AG04450 (cell line): ENCODE results near the gene IFT27. TPM values are rescaled to one million over a fixed set of nuclear protein-coding genes. Genes with fewer than 3 reads are reported as not detected.
A peak's percentile ranks its signal among the peaks of the same experiment; 100 is the strongest.

Experiments used
- CTCF ChIA-PET: fragments of 300-600, 350-600 bp; formaldehyde crosslinking; extraction: SDS; loops from one replicate; lab custom pipeline; 2022; ENCODE audit warnings: antibody characterized with exemption, inconsistent platforms; lab: Charles Lee
- POLR2A ChIA-PET: fragments of 350-600 bp; formaldehyde crosslinking; extraction: SDS; loops from one replicate; lab custom pipeline; 2021; ENCODE audit warnings: antibody characterized with exemption, inconsistent platforms; lab: Yijun Ruan, JAX
- DNase-seq: peaks from one replicate; pipeline ENCODE4 v3.0.0-alpha.2; 2011; ENCODE audit warnings: low read depth, low spot score
- H3K27ac ChIP-seq: one replicate; pipeline ENCODE4 v1.5.1; 2012; ENCODE audit warnings: low read depth, low read length, control low read depth
- H3K27me3 ChIP-seq: one replicate; pipeline ENCODE4 v1.6.0; 2012; ENCODE audit warnings: low read length; ENCODE audit not compliant: control insufficient read depth, insufficient read depth
- H3K4me3 ChIP-seq: 2 replicates; pipeline ENCODE4 v1.5.1; 2011; ENCODE audit warnings: mild to moderate bottlenecking, low read depth, low read length, control low read depth
- H3K9me3 ChIP-seq: 2 replicates; pipeline ENCODE4 v1.5.1; 2012; ENCODE audit warnings: low read length; ENCODE audit not compliant: control insufficient read depth, insufficient read depth
- CTCF ChIP-seq: IDR thresholded peaks from 2 replicates; pipeline ENCODE4 v1.5.1; 2011; ENCODE audit warnings: low read depth, low read length, control low read depth, inconsistent platforms
- polyA plus RNA-seq: library from polyadenylated mRNA; depleted of rRNA; stranded (reverse); fragments of >200 nt; gene quantifications from 2 replicates; pipeline ENCODE4 v1.2.3, GENCODE V29; 2011

IFT27 gene
- polyA plus RNA-seq, 1 experiment, result 25.5 TPM

- H3K27me3 ChIP-seq, result no peaks in the 10 kb centered on the region
- CTCF ChIA-PET, result interaction anchor here (0.8 to 4.4 kb wide), 8 partner anchors 11 to 246 kb away, joined by 3 to 121 read pairs (median 4); no protein-coding TSS in a partner anchor
- no peak for DNase-seq
- H3K9me3 ChIP-seq, result no peaks in the 10 kb centered on the region
- POLR2A ChIA-PET, result interaction anchor here (0.6 to 2.7 kb wide), 9 partner anchors 9 to 274 kb away, joined by 3 to 10 read pairs (median 4); partner anchors contain the start of genes EIF3D and TST
- H3K4me3 ChIP-seq, result peak overlapping the region; percentile 80
- H3K27ac ChIP-seq, result no peak overlapping the region
- no peak for TF ChIP-seq CTCF
Observed at GRCh38 chr22:36775586-36775963, 344 bp downstream of the IFT27 start.

GRCh38 chr22:36773935-36774334 lies 2.0 kb downstream of the IFT27 start:
- no peak overlapping the region for H3K27ac ChIP-seq
- no peaks in the 10 kb centered on the region for H3K27me3 ChIP-seq
- POLR2A ChIA-PET, result interaction anchor here (2.7 kb wide), 1 partner anchor 11 kb away, joined by 10 read pairs; no protein-coding TSS in a partner anchor
- CTCF ChIA-PET, result interaction anchor here (0.6 to 4.4 kb wide), 23 partner anchors 8 to 267 kb away, joined by 3 to 121 read pairs (median 4); partner anchors contain the start of gene FOXRED2
- peak; percentile 56 for TF ChIP-seq CTCF
- DNase-seq, result no peak
- no peak overlapping the region for H3K4me3 ChIP-seq
- no peaks in the 10 kb centered on the region for H3K9me3 ChIP-seq

- ChIA-PET CTCF (interaction anchor here (0.8 to 4.4 kb wide), 3 partner anchors 14 to 261 kb away, joined by 3 to 38 read pairs (median 3); no protein-coding TSS in a partner anchor), POLR2A (no interaction called here)
- TF ChIP-seq CTCF, result no peak
- no peak overlapping the region for H3K4me3 ChIP-seq
- no peak for DNase-seq
- no peaks in the 10 kb centered on the region for H3K9me3 ChIP-seq
- H3K27me3 ChIP-seq, result no peaks in the 10 kb centered on the region
- no peak overlapping the region for H3K27ac ChIP-seq
Observed at GRCh38 chr22:36772451-36772850, 3.5 kb downstream of the IFT27 start.

GRCh38 chr22:36771356-36772063 lies 4.4 kb downstream of the IFT27 start:
- ChIA-PET CTCF (interaction anchor here (0.8 to 1.3 kb wide), 3 partner anchors 13 to 260 kb away, joined by 3 to 5 read pairs (median 3); no protein-coding TSS in a partner anchor), POLR2A (no interaction called here)
- no peak overlapping the region for H3K4me3 ChIP-seq
- H3K27ac ChIP-seq, result no peak overlapping the region
- no peak for DNase-seq
- H3K9me3 ChIP-seq, result no peaks in the 10 kb centered on the region
- no peak for TF ChIP-seq CTCF
- H3K27me3 ChIP-seq, result no peaks in the 10 kb centered on the region
